NCI-H2196 (cell line): ENCODE measurements around the gene SYT6.

Experiments used
- DNase-seq: peaks from one replicate; lab custom pipeline; 2025; ENCODE audit not compliant: unreplicated experiment; lab: John Stamatoyannopoulos, UW

The SYT6 gene

GRCh38 chr1:114155706-114156105, 2.0 kb upstream of the SYT6 start:
- no peak for DNase-seq

- DNase-seq = no peak
These were observed 1.3 kb upstream of the SYT6 start for GRCh38 chr1:114154963-114155322.

GRCh38 chr1:114154146-114154962, 685 bp upstream of the SYT6 start:
- DNase-seq = no peak

GRCh38 chr1:114152508-114153260, 985 bp downstream of the SYT6 start:
- no peak for DNase-seq

GRCh38 chr1:114152089-114152507, 1.6 kb downstream of the SYT6 start:
- no peak for DNase-seq

- DNase-seq = no peak
These were observed 3.7 kb downstream of the SYT6 start for GRCh38 chr1:114150016-114150415.

- no peak for DNase-seq
These were observed 4.5 kb downstream of the SYT6 start for GRCh38 chr1:114149211-114149610.

GRCh38 chr1:114145504-114146151, 8.0 kb downstream of the SYT6 start:
- no peak for DNase-seq

GRCh38 chr1:114144016-114144415, 9.7 kb downstream of the SYT6 start:
- DNase-seq = no peak

GRCh38 chr1:114139540-114139939, 14.1 kb downstream of the SYT6 start:
- no peak for DNase-seq

- DNase-seq = no peak
These were observed 16.2 kb downstream of the SYT6 start for GRCh38 chr1:114137497-114137896.

GRCh38 chr1:114135786-114136185, 17.9 kb downstream of the SYT6 start:
- no peak for DNase-seq

- DNase-seq = no peak
These were observed 19.2 kb downstream of the SYT6 start for GRCh38 chr1:114134518-114134917.

- DNase-seq = no peak
These were observed 20.5 kb downstream of the SYT6 start for GRCh38 chr1:114133129-114133528.

GRCh38 chr1:114131526-114132220, 22.0 kb downstream of the SYT6 start:
- no peak for DNase-seq

GRCh38 chr1:114130846-114131525, 22.7 kb downstream of the SYT6 start:
- no peak for DNase-seq

- DNase-seq = no peak
These were observed 23.5 kb downstream of the SYT6 start for GRCh38 chr1:114130213-114130612.

- no peak for DNase-seq
These were observed 25.4 kb downstream of the SYT6 start for GRCh38 chr1:114128293-114128692.

- DNase-seq = no peak
These were observed 27.2 kb downstream of the SYT6 start for GRCh38 chr1:114126261-114127095.

GRCh38 chr1:114124644-114125043, 29.0 kb downstream of the SYT6 start:
- no peak for DNase-seq
